Loucy (cell line): ENCODE data around the gene SNX20.

Experiments used
- EZH2phosphoT487 ChIP-seq: fragments of 200-600 bp; IDR thresholded peaks from 2 replicates; pipeline ENCODE4 v1.6.1; 2018; ENCODE audit warnings: antibody characterized with exemption, mild to moderate bottlenecking, moderate library complexity, borderline replicate concordance
- TF ChIP-seq, protein P1 (sequence below): fragments of 200-600 bp; sonication (generic); conservative IDR thresholded peaks from 2 replicates; pipeline ENCODE4 v1.5.1; 2014; ENCODE audit warnings: mild to moderate bottlenecking, antibody characterized with exemption, low read length

DNA sequence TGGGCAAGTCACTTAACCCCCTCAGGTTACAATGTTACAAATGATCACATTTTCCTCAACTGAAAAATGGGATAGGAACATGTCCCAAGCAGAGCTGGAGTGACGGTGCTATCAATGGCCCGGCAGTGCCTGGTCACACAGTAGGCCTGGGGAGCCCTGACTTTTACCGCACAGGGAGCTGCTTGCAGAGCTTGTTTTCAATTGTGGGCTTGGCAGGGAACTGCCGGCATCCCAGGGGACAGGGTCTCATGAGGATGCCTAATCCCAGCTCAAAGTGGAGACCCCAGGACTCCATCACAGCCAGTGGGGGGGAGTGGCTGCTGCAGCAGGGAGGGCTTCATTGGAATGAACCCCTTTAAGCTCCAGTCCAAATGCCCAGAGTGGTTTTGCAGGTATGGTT, 11.4 kb downstream of the SNX20 start:
- TF ChIP-seq, protein P1, sequence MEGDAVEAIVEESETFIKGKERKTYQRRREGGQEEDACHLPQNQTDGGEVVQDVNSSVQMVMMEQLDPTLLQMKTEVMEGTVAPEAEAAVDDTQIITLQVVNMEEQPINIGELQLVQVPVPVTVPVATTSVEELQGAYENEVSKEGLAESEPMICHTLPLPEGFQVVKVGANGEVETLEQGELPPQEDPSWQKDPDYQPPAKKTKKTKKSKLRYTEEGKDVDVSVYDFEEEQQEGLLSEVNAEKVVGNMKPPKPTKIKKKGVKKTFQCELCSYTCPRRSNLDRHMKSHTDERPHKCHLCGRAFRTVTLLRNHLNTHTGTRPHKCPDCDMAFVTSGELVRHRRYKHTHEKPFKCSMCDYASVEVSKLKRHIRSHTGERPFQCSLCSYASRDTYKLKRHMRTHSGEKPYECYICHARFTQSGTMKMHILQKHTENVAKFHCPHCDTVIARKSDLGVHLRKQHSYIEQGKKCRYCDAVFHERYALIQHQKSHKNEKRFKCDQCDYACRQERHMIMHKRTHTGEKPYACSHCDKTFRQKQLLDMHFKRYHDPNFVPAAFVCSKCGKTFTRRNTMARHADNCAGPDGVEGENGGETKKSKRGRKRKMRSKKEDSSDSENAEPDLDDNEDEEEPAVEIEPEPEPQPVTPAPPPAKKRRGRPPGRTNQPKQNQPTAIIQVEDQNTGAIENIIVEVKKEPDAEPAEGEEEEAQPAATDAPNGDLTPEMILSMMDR = no peak
- no peak for TF ChIP-seq EZH2phosphoT487
